Panc1 (cell line): ENCODE measurements around the gene SLC13A3. TPM values are rescaled to one million over a fixed set of nuclear protein-coding genes. Genes with fewer than 3 reads are reported as not detected.

ENCODE experiments used
- ATAC-seq: fragments of 200-7000 bp; cut with Tn5 transposase; 2 replicates; pipeline ENCODE4 v1.9.1; 2020; ENCODE audit warnings: mild to moderate bottlenecking, moderate library complexity
- BruUV-seq: library from RNA; stranded (reverse); fragments of 400-500 nt; replicated peaks from 2 replicates; lab custom pipeline; 2021; lab: Mats Ljungman, UMichigan
- CTCF ChIA-PET: fragments of 300-600 bp; sonication (Branson Sonifier 250); formaldehyde crosslinking; loops from one replicate; lab custom pipeline; 2022; ENCODE audit warnings: antibody characterized with exemption; lab: Charles Lee
- POLR2A ChIA-PET: fragments of 300-600 bp; sonication (Branson Sonifier 250); formaldehyde crosslinking; loops from one replicate; lab custom pipeline; 2022; ENCODE audit warnings: antibody characterized with exemption; lab: Charles Lee
- DNase-seq: peaks from one replicate; pipeline ENCODE4 v3.0.0-alpha.2; 2010; ENCODE audit warnings: low read depth, low spot score
- H3K27ac ChIP-seq: 2 replicates; pipeline ENCODE4 v1.5.1; 2011; ENCODE audit warnings: mild to moderate bottlenecking, low read length, inconsistent platforms
- H3K27me3 ChIP-seq: fragments of 200-500 bp; sonication (Bioruptor generic); 2 replicates; pipeline ENCODE4 v1.6.0; 2014; ENCODE audit warnings: low read length, inconsistent platforms; ENCODE audit not compliant: control insufficient read depth, insufficient read depth
- H3K36me3 ChIP-seq: fragments of 200-500 bp; sonication (Bioruptor generic); 2 replicates; pipeline ENCODE4 v1.5.1; 2014; ENCODE audit warnings: inconsistent platforms, mild to moderate bottlenecking, low read length, moderate library complexity; ENCODE audit not compliant: control insufficient read depth, insufficient read depth
- H3K4me1 ChIP-seq: 2 replicates; pipeline ENCODE4 v1.5.1; 2011; ENCODE audit warnings: inconsistent platforms, mild to moderate bottlenecking, low read length, moderate library complexity; ENCODE audit not compliant: control insufficient read depth, insufficient read depth
- H3K4me3 ChIP-seq, 2 experiments: 2 replicates each; pipeline ENCODE4 v1.5.1; 2011 to 2012; ENCODE audit warnings: low read depth in 2 of 2, low read length in 2 of 2, mild to moderate bottlenecking in 2 of 2, inconsistent platforms in 1 of 2, moderate library complexity in 1 of 2
- H3K9me3 ChIP-seq: fragments of 200-500 bp; sonication (Bioruptor generic); 2 replicates; pipeline ENCODE4 v1.5.1; 2014; ENCODE audit warnings: low read depth, mild to moderate bottlenecking, inconsistent platforms, low read length, moderate library complexity; ENCODE audit not compliant: control insufficient read depth, insufficient read depth
- CTCF ChIP-seq: fragments of 450-650 bp; IDR thresholded peaks from 2 replicates; pipeline ENCODE4 v1.5.1; 2017; ENCODE audit warnings: mild to moderate bottlenecking
- POLR2AphosphoS5 ChIP-seq: IDR thresholded peaks from 2 replicates; pipeline ENCODE4 v1.6.1; 2012; ENCODE audit warnings: mild to moderate bottlenecking, low read depth, low read length, moderate library complexity
- SIN3A ChIP-seq: IDR thresholded peaks from 2 replicates; pipeline ENCODE4 v1.6.1; 2012; ENCODE audit warnings: low read depth, mild to moderate bottlenecking, low read length, moderate library complexity, borderline replicate concordance; ENCODE audit not compliant: insufficient read depth
- TCF7L2 ChIP-seq: IDR thresholded peaks from 2 replicates; pipeline ENCODE4 v1.6.1; 2011; ENCODE audit warnings: mild to moderate bottlenecking, low read depth, low read length, inconsistent platforms
- in situ Hi-C: cut with HindIII; loops from 2 replicates; pipeline ENCODE4 v1.10.0; 2016; ENCODE audit warnings: low sequenced_read_pairs, low pct_unique_long_range_greater_than_20kb
- intact Hi-C: fragments of 100-400 bp; cut with micrococcal nuclease; formaldehyde crosslinking; loops from one replicate; pipeline ENCODE4 v1.10.0; 2022; ENCODE audit not compliant: unreplicated experiment
- total RNA-seq: library from RNA; stranded (reverse); gene quantifications from one replicate; pipeline ENCODE4 v1.2.1, GENCODE V29; 2021; ENCODE audit not compliant: unreplicated experiment
- TF ChIP-seq, protein P1 (sequence below), 2 experiments: IDR thresholded peaks; 2 replicates each; pipeline ENCODE4 v1.6.1; 2011 to 2012; ENCODE audit warnings: low read depth in 2 of 2, control low read depth in 1 of 2, low read length in 1 of 2, mild to moderate bottlenecking in 1 of 2, moderate library complexity in 1 of 2; ENCODE audit not compliant: insufficient read depth in 1 of 2

The SLC13A3 gene
- total RNA-seq, 1 experiment from 2014 or later = 0.31 TPM

- CTCF ChIA-PET = no interaction called here
- Histone ChIP-seq H3K27me3 (no peaks in the 10 kb centered on the region), H3K4me1 (no peaks in the 10 kb centered on the region), H3K27ac (no peak overlapping the region), H3K4me3 (no peak overlapping the region), H3K36me3 (no peaks in the 10 kb centered on the region), H3K9me3 (peaks cover 3% of the 10 kb centered on the region; the same call in 1 of the 2 replicates)
- no TSS peak for BruUV-seq
- DNase-seq (no peak), ATAC-seq (no peak)
- TF ChIP-seq SIN3A (no peak), POLR2AphosphoS5 (no peak)
- POLR2A ChIA-PET = no interaction called here
- intact Hi-C loops (no loop called here), in situ Hi-C loops (no loop called here)
Observed at GRCh38 chr20:46666818-46667515, 15.7 kb upstream of the SLC13A3 start.

- Histone ChIP-seq H3K4me3 (no peak overlapping the region), H3K9me3 (peaks cover 3% of the 10 kb centered on the region; the same call in 1 of the 2 replicates), H3K4me1 (no peaks in the 10 kb centered on the region), H3K36me3 (no peaks in the 10 kb centered on the region), H3K27me3 (no peaks in the 10 kb centered on the region), H3K27ac (no peak overlapping the region)
- BruUV-seq = no TSS peak
- no peak for TF ChIP-seq SIN3A
- TF ChIP-seq, protein P1, sequence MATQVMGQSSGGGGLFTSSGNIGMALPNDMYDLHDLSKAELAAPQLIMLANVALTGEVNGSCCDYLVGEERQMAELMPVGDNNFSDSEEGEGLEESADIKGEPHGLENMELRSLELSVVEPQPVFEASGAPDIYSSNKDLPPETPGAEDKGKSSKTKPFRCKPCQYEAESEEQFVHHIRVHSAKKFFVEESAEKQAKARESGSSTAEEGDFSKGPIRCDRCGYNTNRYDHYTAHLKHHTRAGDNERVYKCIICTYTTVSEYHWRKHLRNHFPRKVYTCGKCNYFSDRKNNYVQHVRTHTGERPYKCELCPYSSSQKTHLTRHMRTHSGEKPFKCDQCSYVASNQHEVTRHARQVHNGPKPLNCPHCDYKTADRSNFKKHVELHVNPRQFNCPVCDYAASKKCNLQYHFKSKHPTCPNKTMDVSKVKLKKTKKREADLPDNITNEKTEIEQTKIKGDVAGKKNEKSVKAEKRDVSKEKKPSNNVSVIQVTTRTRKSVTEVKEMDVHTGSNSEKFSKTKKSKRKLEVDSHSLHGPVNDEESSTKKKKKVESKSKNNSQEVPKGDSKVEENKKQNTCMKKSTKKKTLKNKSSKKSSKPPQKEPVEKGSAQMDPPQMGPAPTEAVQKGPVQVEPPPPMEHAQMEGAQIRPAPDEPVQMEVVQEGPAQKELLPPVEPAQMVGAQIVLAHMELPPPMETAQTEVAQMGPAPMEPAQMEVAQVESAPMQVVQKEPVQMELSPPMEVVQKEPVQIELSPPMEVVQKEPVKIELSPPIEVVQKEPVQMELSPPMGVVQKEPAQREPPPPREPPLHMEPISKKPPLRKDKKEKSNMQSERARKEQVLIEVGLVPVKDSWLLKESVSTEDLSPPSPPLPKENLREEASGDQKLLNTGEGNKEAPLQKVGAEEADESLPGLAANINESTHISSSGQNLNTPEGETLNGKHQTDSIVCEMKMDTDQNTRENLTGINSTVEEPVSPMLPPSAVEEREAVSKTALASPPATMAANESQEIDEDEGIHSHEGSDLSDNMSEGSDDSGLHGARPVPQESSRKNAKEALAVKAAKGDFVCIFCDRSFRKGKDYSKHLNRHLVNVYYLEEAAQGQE (IDR thresholded peaks at IDR 0.05; ENCODE audit: insufficient read depth in 1 of 2, low read depth in 2 of 2, low read length in 1 of 2) = no peak
- no peak for TF ChIP-seq CTCF
- no peak for TF ChIP-seq POLR2AphosphoS5
- TF ChIP-seq TCF7L2 = no peak
- intact Hi-C loops = no loop called here
- ChIA-PET CTCF (no interaction called here), POLR2A (no interaction called here)
- in situ Hi-C loops = no loop called here
- DNase-seq (no peak), ATAC-seq (no peak)
Observed at GRCh38 chr20:46666306-46666705, 15.0 kb upstream of the SLC13A3 start.

DNA sequence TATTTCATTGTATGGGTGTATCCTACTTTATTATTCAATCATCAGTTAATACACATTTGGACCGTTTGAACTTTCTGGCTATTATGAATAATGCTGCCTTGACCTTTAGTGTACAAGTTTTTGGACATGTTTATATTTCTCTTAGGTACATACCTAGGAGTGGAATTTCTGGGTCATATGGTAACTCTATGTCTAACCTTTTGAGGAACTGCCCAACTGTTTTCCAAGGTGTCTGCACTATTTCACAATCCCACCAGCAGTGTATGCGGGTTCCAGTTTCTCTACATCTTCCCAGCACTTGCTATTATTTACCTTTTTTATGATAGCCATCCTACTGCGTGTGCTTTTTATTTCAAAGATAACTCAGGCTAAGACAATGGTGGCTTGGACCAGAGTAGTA lies 14.3 kb upstream of the SLC13A3 start:
- no TSS peak for BruUV-seq
- ATAC-seq = no peak
- in situ Hi-C loops = no loop called here
- H3K27ac ChIP-seq = no peak overlapping the region
- ChIA-PET POLR2A (no interaction called here), CTCF (no interaction called here)
- H3K27me3 ChIP-seq = 0 out of 2 replicates have a peak, but pooled peaks cover 2% of the 10 kb centered on the region
- peaks cover 1% of the 10 kb centered on the region; the same call in 1 of the 2 replicates for H3K9me3 ChIP-seq
- intact Hi-C loops = no loop called here
- no peak for DNase-seq
- H3K4me3 ChIP-seq = no peak overlapping the region
- H3K36me3 ChIP-seq = no peaks in the 10 kb centered on the region
- no peaks in the 10 kb centered on the region for H3K4me1 ChIP-seq
- TF ChIP-seq CTCF (no peak), TCF7L2 (no peak), SIN3A (no peak), POLR2AphosphoS5 (no peak)
- TF ChIP-seq, protein P1 (IDR thresholded peaks at IDR 0.05; ENCODE audit: insufficient read depth in 1 of 2, low read depth in 2 of 2, low read length in 1 of 2) = no peak
